BLaER1 (cell line): ENCODE measurements around the gene TMEM151A.
"Not testable (repeated sequence)": the region's sequence is repeated elsewhere in the genome, so short reads cannot be mapped to it uniquely, and the experiment has no call there.

ENCODE experiments used
- H3K27ac ChIP-seq: shearing (Covaris generic); formaldehyde crosslinking; 2 replicates; pipeline ENCODE4 v1.8.1; 2022
- H3K27me3 ChIP-seq: shearing (Covaris generic); formaldehyde crosslinking; 2 replicates; pipeline ENCODE4 v1.8.1; 2022
- H3K36me3 ChIP-seq: shearing (Covaris generic); formaldehyde crosslinking; 2 replicates; pipeline ENCODE4 v1.8.1; 2022
- H3K4me1 ChIP-seq: shearing (Covaris generic); formaldehyde crosslinking; 2 replicates; pipeline ENCODE4 v1.8.1; 2022
- H3K4me2 ChIP-seq: shearing (Covaris generic); formaldehyde crosslinking; 2 replicates; pipeline ENCODE4 v1.8.1; 2022
- H3K4me3 ChIP-seq: shearing (Covaris generic); formaldehyde crosslinking; 2 replicates; pipeline ENCODE4 v1.8.1; 2022
- H3K9ac ChIP-seq: shearing (Covaris generic); formaldehyde crosslinking; 2 replicates; pipeline ENCODE4 v1.8.1; 2022
- H3K9me3 ChIP-seq: shearing (Covaris generic); formaldehyde crosslinking; 2 replicates; pipeline ENCODE4 v1.8.1; 2022
- H4K20me1 ChIP-seq: shearing (Covaris generic); formaldehyde crosslinking; 2 replicates; pipeline ENCODE4 v1.8.1; 2022
- Cebpa-rat ChIP-seq: shearing (Covaris generic); IDR thresholded peaks from 2 replicates; pipeline ENCODE4 v1.8.1; 2022

The TMEM151A gene

DNA sequence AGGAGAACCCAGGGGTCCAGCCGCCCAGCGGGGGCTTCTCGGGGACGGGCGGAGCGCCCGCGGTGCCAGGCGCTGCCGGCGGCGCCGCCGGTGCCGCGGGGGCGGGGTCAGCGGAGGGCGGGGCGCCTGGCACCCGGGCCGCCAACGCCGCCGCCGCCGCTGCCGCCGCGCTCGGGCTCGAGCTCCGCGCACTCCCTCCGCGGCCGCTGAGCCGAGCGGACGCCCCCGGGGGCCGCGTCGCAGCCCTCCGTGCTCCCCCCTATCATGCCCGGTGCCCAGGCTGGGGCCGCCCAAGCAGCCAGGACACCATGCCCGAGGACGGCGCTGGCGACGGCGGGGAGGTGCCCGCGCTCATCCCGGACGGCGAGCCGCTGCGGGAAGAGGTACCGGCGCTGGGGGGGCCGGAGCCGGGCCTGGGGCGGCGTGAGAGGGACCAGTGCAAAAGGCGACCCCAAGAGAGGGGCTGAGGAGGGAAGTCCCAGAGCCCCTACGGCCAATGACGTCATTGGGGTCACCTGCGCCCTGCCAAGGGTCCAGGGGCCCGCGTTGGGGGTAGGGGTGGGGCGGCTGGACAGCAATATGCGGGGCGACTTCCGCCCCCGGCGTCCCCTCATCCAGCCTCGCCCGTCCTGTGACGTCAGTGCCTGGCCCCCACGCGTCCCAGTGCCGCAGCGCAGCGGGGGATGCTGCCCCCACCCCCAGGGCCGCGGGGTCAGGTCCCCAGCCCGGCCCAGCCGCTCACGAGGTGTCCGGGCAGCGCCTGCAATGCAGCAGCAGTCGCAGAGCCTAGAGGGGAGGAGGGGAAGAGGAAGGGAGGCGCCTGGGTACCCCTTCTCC lies at the start of gene TMEM151A:
TMEM151A (plus strand) TSS at position 189 of the 837 bp plus-strand sequence; CDS start at position 309, 120 bp downstream.
- peaks cover 9% of the 10 kb centered on the region for H4K20me1 ChIP-seq
- no peak within 1 kb of the TSS for H3K9ac ChIP-seq
- peak within 1 kb of the TSS; percentile 38; the same call in 1 of the 2 replicates for H3K4me3 ChIP-seq
- H3K4me2 ChIP-seq = peak within 1 kb of the TSS; percentile 47
- peaks cover 56% of the 10 kb centered on the region for H3K27me3 ChIP-seq
- no peaks in the 10 kb centered on the region; the same call in 1 of the 2 replicates for H3K36me3 ChIP-seq
- peaks cover 31% of the 10 kb centered on the region for H3K4me1 ChIP-seq
- H3K27ac ChIP-seq = no peak within 1 kb of the TSS
- no peak for TF ChIP-seq Cebpa-rat
- H3K9me3 ChIP-seq = no peaks in the 10 kb centered on the region

DNA sequence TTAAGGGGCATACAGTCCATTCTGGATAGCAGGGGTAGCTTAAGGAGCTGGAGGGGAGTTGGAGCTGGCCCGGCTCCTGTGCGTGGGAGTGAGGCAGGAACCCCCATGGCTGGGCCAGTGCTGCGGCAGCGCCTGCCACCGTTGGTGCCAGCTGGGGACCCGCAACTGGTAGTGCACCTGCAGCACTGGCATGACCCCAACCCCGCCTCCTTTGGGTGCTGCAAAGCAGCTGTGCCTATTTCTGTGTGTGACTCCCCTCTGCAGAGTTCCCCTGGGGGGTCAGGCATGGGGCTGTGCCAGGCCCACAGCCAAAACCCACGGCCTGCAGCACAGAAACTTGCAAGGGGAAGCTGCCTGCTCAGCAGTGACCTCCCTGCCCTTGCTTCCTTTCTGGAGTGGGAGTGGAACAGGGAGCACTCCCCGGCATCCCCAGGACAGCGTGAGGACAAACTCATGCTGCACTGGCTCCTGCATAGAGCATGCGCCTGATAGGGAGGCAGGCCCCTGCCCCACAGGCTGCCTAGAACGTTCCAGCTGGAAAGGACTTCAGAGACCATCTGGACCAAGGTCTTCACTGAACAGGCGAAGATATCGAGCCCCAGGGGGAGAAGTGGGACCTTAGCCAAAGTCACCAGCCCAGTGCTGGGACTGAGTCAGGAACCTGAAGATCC lies 49.5 kb upstream of the TMEM151A start:
- Histone ChIP-seq H3K4me3 (peak overlapping the region; percentile 42), H3K4me2 (peak overlapping the region; percentile 79), H3K36me3 (peaks cover 30% of the 10 kb centered on the region), H3K4me1 (peaks cover 82% of the 10 kb centered on the region), H3K9ac (peak overlapping the region; percentile 77), H3K27me3 (no peaks in the 10 kb centered on the region), H3K9me3 (no peaks in the 10 kb centered on the region), H3K27ac (peak overlapping the region; percentile 93), H4K20me1 (no peaks in the 10 kb centered on the region)
- no peak for TF ChIP-seq Cebpa-rat

DNA sequence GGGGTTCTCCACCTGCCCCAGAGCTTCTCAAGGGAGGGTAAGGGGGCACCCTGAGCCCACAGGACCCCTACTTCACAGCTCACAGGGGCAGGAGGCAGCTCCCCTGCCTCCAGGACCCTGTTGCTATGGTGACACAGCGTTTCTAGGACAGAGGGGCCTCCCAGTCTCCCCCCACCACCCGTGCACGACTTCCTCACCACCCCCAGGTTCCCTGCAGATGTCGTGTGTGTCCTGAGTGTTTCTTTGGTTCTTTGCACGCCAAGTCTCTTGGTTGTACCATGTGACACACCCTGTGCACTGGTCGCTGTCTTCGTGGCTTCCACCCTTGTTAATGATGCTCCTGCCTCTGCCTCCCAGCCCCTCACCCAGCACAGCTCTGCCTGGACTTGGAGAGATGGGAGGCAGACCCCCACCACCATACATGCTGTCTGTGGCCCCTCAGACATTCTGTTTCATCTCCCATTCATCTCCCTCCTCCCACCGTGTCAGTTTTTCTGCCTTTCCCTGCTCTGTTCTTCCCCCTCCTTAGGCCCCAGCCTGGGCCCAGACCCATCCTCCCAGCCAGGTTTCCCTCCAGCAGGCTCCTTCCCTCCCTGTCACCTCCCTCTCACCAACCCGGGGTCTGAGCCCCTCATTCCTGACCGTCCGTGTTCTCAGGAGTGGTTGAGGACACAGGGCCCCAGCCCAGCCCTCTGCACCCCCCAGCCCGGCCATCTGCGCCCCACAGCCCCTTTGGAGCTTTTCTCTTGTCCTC lies 47.7 kb upstream of the TMEM151A start:
- Histone ChIP-seq H3K27me3 (no peaks in the 10 kb centered on the region), H3K27ac (peak overlapping the region; percentile 93), H3K4me2 (peak overlapping the region; percentile 79), H3K9ac (peak overlapping the region; percentile 64), H3K4me3 (peak overlapping the region; percentile 42; the same call in 1 of the 2 replicates), H4K20me1 (no peaks in the 10 kb centered on the region), H3K9me3 (no peaks in the 10 kb centered on the region), H3K4me1 (peaks cover 78% of the 10 kb centered on the region), H3K36me3 (peaks cover 34% of the 10 kb centered on the region)
- TF ChIP-seq Cebpa-rat = no peak

DNA sequence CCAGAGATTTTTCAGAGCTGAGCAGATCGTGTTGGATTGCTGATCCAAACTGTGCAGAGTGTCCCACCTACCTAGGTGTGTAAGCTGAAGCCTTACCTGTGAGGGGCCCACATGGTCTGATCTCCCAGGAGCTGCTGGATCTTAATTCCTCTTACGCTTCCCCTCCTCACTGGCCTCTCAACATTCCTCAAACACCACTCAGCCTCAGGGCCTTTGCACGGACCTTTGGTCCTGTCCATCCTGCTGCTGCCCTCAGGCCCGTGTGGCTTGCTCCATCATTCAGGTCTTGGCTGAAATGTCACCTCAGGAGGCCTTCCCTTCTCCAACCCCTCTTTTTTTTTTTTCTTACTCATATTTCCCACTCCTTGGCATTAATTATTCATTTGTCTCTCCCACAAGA lies 44.4 kb upstream of the TMEM151A start:
- peaks cover 52% of the 10 kb centered on the region for H3K36me3 ChIP-seq
- no peak overlapping the region for H3K27ac ChIP-seq
- no peaks in the 10 kb centered on the region for H3K9me3 ChIP-seq
- H3K4me3 ChIP-seq = no peak overlapping the region
- H3K4me2 ChIP-seq = no peak overlapping the region
- no peak overlapping the region for H3K9ac ChIP-seq
- H4K20me1 ChIP-seq = no peaks in the 10 kb centered on the region
- no peaks in the 10 kb centered on the region for H3K27me3 ChIP-seq
- H3K4me1 ChIP-seq = peaks cover 53% of the 10 kb centered on the region
- no peak for TF ChIP-seq Cebpa-rat

DNA sequence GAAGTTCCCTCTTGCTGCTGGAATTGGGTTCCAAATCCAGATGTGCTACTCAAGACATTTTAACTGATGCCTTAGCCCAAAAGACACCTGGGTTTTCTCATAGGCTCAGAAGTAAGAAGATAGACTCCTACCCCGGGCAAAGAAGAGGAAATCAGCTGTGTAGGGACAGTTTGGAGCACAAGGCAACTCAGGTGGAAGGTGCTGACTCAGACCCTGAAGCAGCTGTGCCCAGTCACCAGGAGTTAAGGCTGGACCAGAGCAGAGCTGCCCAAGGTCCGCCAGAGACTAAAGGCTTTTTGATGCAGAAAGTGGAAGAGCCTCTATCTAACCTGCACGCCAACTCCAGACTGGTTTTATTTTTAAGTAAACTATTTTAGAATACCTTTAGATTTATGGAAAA lies 43.9 kb upstream of the TMEM151A start:
- peaks cover 53% of the 10 kb centered on the region for H3K4me1 ChIP-seq
- no peak for TF ChIP-seq Cebpa-rat
- no peaks in the 10 kb centered on the region for H4K20me1 ChIP-seq
- no peaks in the 10 kb centered on the region for H3K9me3 ChIP-seq
- H3K4me2 ChIP-seq = no peak overlapping the region
- H3K27ac ChIP-seq = no peak overlapping the region
- H3K36me3 ChIP-seq = peaks cover 52% of the 10 kb centered on the region
- H3K27me3 ChIP-seq = no peaks in the 10 kb centered on the region
- H3K9ac ChIP-seq = no peak overlapping the region
- no peak overlapping the region for H3K4me3 ChIP-seq

DNA sequence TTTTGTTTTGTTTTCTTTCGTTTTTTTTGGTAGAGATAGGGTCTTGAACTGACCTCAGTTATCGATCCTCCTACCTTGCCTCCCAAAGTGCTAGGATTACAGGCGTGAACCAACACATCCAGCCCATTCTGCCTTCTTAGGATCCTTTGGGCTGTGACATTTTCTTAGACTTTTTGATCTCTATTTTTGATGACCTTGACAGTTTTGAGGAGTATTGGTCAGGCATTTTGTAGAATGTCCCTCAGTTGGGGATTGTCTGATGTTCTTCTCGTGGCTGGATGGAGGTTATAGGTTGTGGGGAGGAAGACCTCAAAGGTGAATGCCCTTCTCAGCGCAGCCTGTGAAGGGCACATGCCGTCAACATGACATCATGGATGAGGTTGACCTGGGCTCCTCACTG lies 42.8 kb upstream of the TMEM151A start:
- H3K4me2 ChIP-seq = no peak overlapping the region; the same call in 1 of the 2 replicates
- H3K9ac ChIP-seq = no peak overlapping the region
- H3K27me3 ChIP-seq = no peaks in the 10 kb centered on the region
- no peaks in the 10 kb centered on the region for H4K20me1 ChIP-seq
- H3K4me1 ChIP-seq = peaks cover 53% of the 10 kb centered on the region
- no peaks in the 10 kb centered on the region for H3K9me3 ChIP-seq
- no peak overlapping the region for H3K4me3 ChIP-seq
- peaks cover 52% of the 10 kb centered on the region for H3K36me3 ChIP-seq
- H3K27ac ChIP-seq = no peak overlapping the region
- no peak for TF ChIP-seq Cebpa-rat

DNA sequence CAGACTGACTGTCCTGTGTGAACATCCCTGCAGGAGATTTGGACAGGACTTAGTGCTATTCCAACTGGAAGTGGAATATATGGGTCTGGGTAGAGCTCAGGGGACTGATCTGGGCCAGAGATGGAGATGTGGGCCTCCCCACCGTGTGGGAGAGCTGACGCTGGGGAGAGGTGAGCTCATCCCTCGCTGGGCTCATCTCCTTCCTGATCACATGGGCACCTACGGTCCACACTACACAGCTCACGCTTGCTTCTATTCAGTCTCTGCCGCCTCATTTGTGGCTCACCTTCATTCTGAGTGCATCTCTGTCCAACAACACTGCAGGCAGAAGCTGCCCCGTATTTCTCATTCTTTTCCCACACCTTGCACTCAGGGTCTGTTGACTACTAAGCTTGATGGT lies 39.9 kb upstream of the TMEM151A start:
- H4K20me1 ChIP-seq = no peaks in the 10 kb centered on the region
- no peaks in the 10 kb centered on the region for H3K27me3 ChIP-seq
- peak overlapping the region; percentile 16; the same call in 1 of the 2 replicates for H3K4me2 ChIP-seq
- H3K9ac ChIP-seq = no peak overlapping the region
- 0 out of 2 replicates have a peak overlapping the region, but pooled peaks have one; percentile 13 for H3K27ac ChIP-seq
- H3K9me3 ChIP-seq = no peaks in the 10 kb centered on the region
- peaks cover 67% of the 10 kb centered on the region for H3K4me1 ChIP-seq
- no peak overlapping the region for H3K4me3 ChIP-seq
- peaks cover 36% of the 10 kb centered on the region for H3K36me3 ChIP-seq
- TF ChIP-seq Cebpa-rat = no peak

DNA sequence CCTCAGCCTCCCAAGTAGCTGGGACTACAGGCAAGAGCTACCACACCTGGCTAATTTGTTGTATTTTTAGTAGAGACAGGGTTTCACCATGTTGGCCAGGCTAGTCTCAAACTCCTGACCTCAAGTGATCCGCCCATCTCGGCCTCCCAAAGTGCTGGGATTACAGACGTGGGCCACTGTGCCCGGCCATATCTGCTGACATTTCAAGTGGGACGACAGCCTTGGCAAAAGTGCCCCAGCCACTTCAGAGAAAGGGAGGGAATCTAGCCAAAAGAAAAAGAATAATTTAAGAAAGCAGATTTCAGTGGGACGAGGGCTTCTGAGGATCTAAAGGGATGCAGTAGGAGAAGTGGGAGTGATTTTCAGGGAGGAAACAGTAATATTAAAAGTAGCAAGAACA lies 38.6 kb upstream of the TMEM151A start:
- not testable (repeated sequence) for H3K9me3 ChIP-seq, H3K27me3 ChIP-seq, H4K20me1 ChIP-seq, H3K4me3 ChIP-seq
- Histone ChIP-seq H3K4me2 (peak overlapping the region; percentile 62), H3K27ac (peak overlapping the region; percentile 54; the same call in 1 of the 2 replicates), H3K9ac (peak overlapping the region; percentile 11; the same call in 1 of the 2 replicates), H3K4me1 (peaks cover 65% of the 10 kb centered on the region), H3K36me3 (peaks cover 24% of the 10 kb centered on the region; the same call in 1 of the 2 replicates)

DNA sequence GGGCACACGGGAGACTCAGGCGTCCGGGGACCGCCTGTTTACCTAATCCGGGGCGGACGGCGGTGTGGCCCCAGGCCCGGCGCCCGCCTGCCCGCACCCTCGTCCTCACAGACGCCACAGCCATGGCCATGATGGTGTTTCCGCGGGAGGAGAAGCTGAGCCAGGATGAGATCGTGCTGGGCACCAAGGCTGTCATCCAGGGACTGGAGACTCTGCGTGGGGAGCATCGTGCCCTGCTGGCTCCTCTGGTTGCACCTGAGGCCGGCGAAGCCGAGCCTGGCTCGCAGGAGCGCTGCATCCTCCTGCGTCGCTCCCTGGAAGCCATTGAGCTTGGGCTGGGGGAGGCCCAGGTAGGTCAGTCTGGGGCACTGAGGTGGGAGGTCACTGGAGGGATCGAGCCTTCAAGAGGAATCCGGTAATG lies 33.2 kb upstream of the TMEM151A start:
- H3K36me3 ChIP-seq = peaks cover 44% of the 10 kb centered on the region
- H3K4me2 ChIP-seq = peak overlapping the region; percentile 99
- H3K4me3 ChIP-seq = peak overlapping the region; percentile 98
- H4K20me1 ChIP-seq = peaks cover 18% of the 10 kb centered on the region; the same call in 1 of the 2 replicates
- H3K9me3 ChIP-seq = no peaks in the 10 kb centered on the region
- no peak for TF ChIP-seq Cebpa-rat
- H3K4me1 ChIP-seq = peaks cover 51% of the 10 kb centered on the region
- H3K27ac ChIP-seq = peak overlapping the region; percentile 80
- no peaks in the 10 kb centered on the region for H3K27me3 ChIP-seq
- H3K9ac ChIP-seq = peak overlapping the region; percentile 88
